H1 (cell line): ENCODE results near the gene PPFIA4. TPM values are rescaled to one million over a fixed set of nuclear protein-coding genes. Genes with fewer than 3 reads are reported as not detected.

Experiments used
- CTCF ChIA-PET: fragments of 300-600 bp; sonication (Branson Sonifier 250); formaldehyde crosslinking; loops from one replicate; lab custom pipeline; 2021; ENCODE audit not compliant: partially characterized antibody; lab: Charles Lee
- POLR2A ChIA-PET: fragments of 300-600 bp; sonication (Branson Sonifier 250); formaldehyde crosslinking; loops from one replicate; lab custom pipeline; 2021; ENCODE audit warnings: inconsistent platforms; ENCODE audit not compliant: partially characterized antibody; lab: Charles Lee
- DNase-seq, 2 experiments: peaks; one replicate each; pipeline versions ENCODE4 v3.0.0 to v3.0.0-alpha.2; 2010 to 2022; ENCODE audit warnings: low spot score in 2 of 2, low read depth in 1 of 2, mixed read lengths in 1 of 2
- FAIRE-seq: peaks from 2 replicates; lab custom pipeline; 2011; peaks lifted over from hg19 to GRCh38; lab: Jason Lieb, UNC
- H2AFZ ChIP-seq: 2 replicates; pipeline ENCODE4 v1.8.1; 2012; ENCODE audit warnings: low read length, inconsistent platforms
- H2AK5ac ChIP-seq: 2 replicates; pipeline ENCODE4 v1.6.1; 2013; ENCODE audit warnings: low read depth, low read length
- H2BK120ac ChIP-seq: replicated peaks from 2 replicates; pipeline ENCODE3; 2013; ENCODE audit warnings: low read depth, low read length, inconsistent platforms
- H2BK12ac ChIP-seq: 2 replicates; pipeline ENCODE4 v1.6.1; 2013; ENCODE audit warnings: low read depth, low read length
- H2BK15ac ChIP-seq: 2 replicates; pipeline ENCODE4 v1.6.1; 2013; ENCODE audit warnings: low read length
- H2BK20ac ChIP-seq: 2 replicates; pipeline ENCODE4 v1.6.1; 2013; ENCODE audit warnings: low read length
- H2BK5ac ChIP-seq: 2 replicates; pipeline ENCODE4 v1.6.1; 2013; ENCODE audit warnings: low read depth, low read length
- H3K14ac ChIP-seq: 2 replicates; pipeline ENCODE4 v1.6.1; 2013; ENCODE audit warnings: inconsistent platforms; ENCODE audit not compliant: insufficient read length
- H3K18ac ChIP-seq: 2 replicates; pipeline ENCODE4 v1.6.1; 2013; ENCODE audit warnings: low read length; ENCODE audit errors: extremely low read depth
- H3K23ac ChIP-seq: 2 replicates; pipeline ENCODE4 v1.6.1; 2013; ENCODE audit warnings: inconsistent platforms; ENCODE audit not compliant: insufficient read length
- H3K23me2 ChIP-seq: 2 replicates; pipeline ENCODE4 v1.6.1; 2013; ENCODE audit warnings: low read depth, low read length
- H3K27ac ChIP-seq: 2 replicates; pipeline ENCODE4 v1.6.1; 2011; ENCODE audit warnings: low read depth, low read length, inconsistent platforms
- H3K27me3 ChIP-seq, 4 experiments: replicated peaks in 1 of 4; 1 replicate in 1 of 4; 2 replicates in 3 of 4; pipeline versions ENCODE4 v1.6.1 to v1.8.1; 2011 to 2013; ENCODE audit warnings: low read length in 3 of 4, mild to moderate bottlenecking in 3 of 4, inconsistent platforms in 2 of 4, mixed read lengths in 2 of 4, moderate library complexity in 1 of 4; ENCODE audit not compliant: control insufficient read depth in 3 of 4, insufficient read depth in 3 of 4; ENCODE audit errors: extremely low read depth in 1 of 4
- H3K36me3 ChIP-seq, 4 experiments: 2 replicates each; pipeline versions ENCODE4 v1.6.1 to v1.8.1; 2011 to 2013; ENCODE audit warnings: mild to moderate bottlenecking in 4 of 4, low read length in 3 of 4, moderate library complexity in 2 of 4, control low read depth in 1 of 4, inconsistent platforms in 1 of 4; ENCODE audit not compliant: insufficient read depth in 4 of 4, control insufficient read depth in 2 of 4
- H3K4ac ChIP-seq: replicated peaks from 2 replicates; pipeline ENCODE3; 2013; ENCODE audit warnings: low read length, low read depth, mixed read lengths, inconsistent platforms; ENCODE audit not compliant: insufficient read length
- H3K4me1 ChIP-seq, 4 experiments: replicated peaks in 1 of 4; 1 replicate in 1 of 4; 2 replicates in 3 of 4; pipeline versions ENCODE4 v1.6.1 to v1.8.1; 2011 to 2013; ENCODE audit warnings: low read length in 3 of 4, inconsistent platforms in 2 of 4, mixed read lengths in 1 of 4; ENCODE audit not compliant: insufficient read depth in 4 of 4, control insufficient read depth in 3 of 4
- H3K4me2 ChIP-seq, 2 experiments: 2 replicates each; pipeline versions ENCODE4 v1.6.1 to v1.8.1; 2011 to 2013; ENCODE audit warnings: low read depth in 2 of 2, low read length in 2 of 2, control low read depth in 1 of 2, inconsistent platforms in 1 of 2, mild to moderate bottlenecking in 1 of 2; ENCODE audit not compliant: insufficient read depth in 1 of 2
- H3K4me3 ChIP-seq, 4 experiments: fragments of 200-600, 300-600 bp in 1 of 4; sonication (generic), shearing (Covaris generic), sonication (Bioruptor Twin) in 1 of 4; 2 replicates each; pipeline versions ENCODE4 v1.5.1 to v1.8.1; 2011 to 2016; ENCODE audit warnings: low read length in 4 of 4, low read depth in 3 of 4, control low read depth in 2 of 4, inconsistent platforms in 2 of 4, mild to moderate bottlenecking in 2 of 4, mixed read lengths in 1 of 4, moderate library complexity in 1 of 4; ENCODE audit not compliant: insufficient read depth in 2 of 4; ENCODE audit errors: extremely low read depth in 1 of 4
- H3K56ac ChIP-seq: replicated peaks from 2 replicates; pipeline ENCODE3; 2013; ENCODE audit warnings: low read depth, mild to moderate bottlenecking, mixed read lengths, low read length, inconsistent platforms; ENCODE audit not compliant: insufficient read length
- H3K79me1 ChIP-seq: 2 replicates; pipeline ENCODE4 v1.6.1; 2013; ENCODE audit warnings: low read depth, low read length, control low read depth
- H3K79me2 ChIP-seq, 2 experiments: 2 replicates each; pipeline versions ENCODE4 v1.6.1 to v1.8.1; 2012 to 2013; ENCODE audit warnings: low read length in 2 of 2, mild to moderate bottlenecking in 2 of 2, inconsistent platforms in 1 of 2; ENCODE audit not compliant: insufficient read depth in 2 of 2, control insufficient read depth in 1 of 2
- H3K9ac ChIP-seq, 4 experiments: replicated peaks in 1 of 4; 1 replicate in 1 of 4; 2 replicates in 3 of 4; pipeline versions ENCODE4 v1.6.1 to v1.8.1; 2011 to 2013; ENCODE audit warnings: low read depth in 3 of 4, low read length in 3 of 4, control low read depth in 2 of 4, mild to moderate bottlenecking in 2 of 4, moderate library complexity in 2 of 4, inconsistent platforms in 1 of 4; ENCODE audit errors: extremely low read depth in 1 of 4
- H3K9me3 ChIP-seq, 2 experiments: 2 replicates each; pipeline versions ENCODE4 v1.6.1 to v1.8.1; 2012 to 2013; ENCODE audit warnings: mild to moderate bottlenecking in 2 of 2, moderate library complexity in 2 of 2, control low read depth in 1 of 2, inconsistent platforms in 1 of 2, low read depth in 1 of 2, low read length in 1 of 2, mixed read lengths in 1 of 2; ENCODE audit not compliant: insufficient read depth in 2 of 2
- H4K20me1 ChIP-seq, 2 experiments: replicated peaks in 1 of 2; 2 replicates each; pipeline versions ENCODE3 to v1.8.1; 2011 to 2013; ENCODE audit warnings: inconsistent platforms in 2 of 2, low read length in 2 of 2, mild to moderate bottlenecking in 1 of 2; ENCODE audit not compliant: insufficient read depth in 2 of 2, control insufficient read depth in 1 of 2
- H4K5ac ChIP-seq: 2 replicates; pipeline ENCODE4 v1.6.1; 2013; ENCODE audit warnings: low read length, low read depth, mixed read lengths, inconsistent platforms; ENCODE audit not compliant: insufficient read length
- H4K8ac ChIP-seq: 2 replicates; pipeline ENCODE4 v1.8.0; 2013; ENCODE audit warnings: mild to moderate bottlenecking, moderate library complexity, low read length, inconsistent platforms; ENCODE audit not compliant: insufficient read depth; ENCODE audit errors: extremely low read depth
- H4K91ac ChIP-seq: replicated peaks from 2 replicates; pipeline ENCODE3; 2013; ENCODE audit warnings: low read length, mixed read lengths, inconsistent platforms; ENCODE audit not compliant: insufficient read length
- ASH2L ChIP-seq: fragments of 200-600, 300-600 bp; sonication (generic); IDR thresholded peaks from one replicate; pipeline ENCODE4 v1.7.1; 2017; ENCODE audit warnings: low read length
- BRCA1 ChIP-seq: IDR thresholded peaks from 2 replicates; pipeline ENCODE4 v1.6.1; 2012; ENCODE audit warnings: low read depth, low read length, improper control_type of control experiment
- EZH2 ChIP-seq: fragments of 200-600 bp; sonication (generic); IDR thresholded peaks from 2 replicates; pipeline ENCODE4 v1.7.1; 2012; ENCODE audit warnings: low read depth, mild to moderate bottlenecking, moderate library complexity, low read length, inconsistent platforms; ENCODE audit not compliant: severe bottlenecking
- GABPA ChIP-seq: IDR thresholded peaks from 2 replicates; pipeline ENCODE4 v1.6.1; 2011; ENCODE audit warnings: mild to moderate bottlenecking, low read length, moderate library complexity, borderline replicate concordance; ENCODE audit not compliant: insufficient read depth
- PHF8 ChIP-seq: fragments of 200-600 bp; sonication (generic); conservative IDR thresholded peaks from 2 replicates; pipeline ENCODE4 v1.7.1; 2012; ENCODE audit warnings: low read depth, mild to moderate bottlenecking, inconsistent platforms, low read length, moderate library complexity
- POLR2AphosphoS5 ChIP-seq: IDR thresholded peaks from 2 replicates; pipeline ENCODE4 v1.6.1; 2011; ENCODE audit warnings: low read depth, low read length
- RBBP5 ChIP-seq: IDR thresholded peaks from 2 replicates; pipeline ENCODE4 v1.7.1; 2012; ENCODE audit warnings: low read depth, mild to moderate bottlenecking, inconsistent platforms, low read length, moderate library complexity, borderline replicate concordance
- RFX5 ChIP-seq: IDR thresholded peaks from 2 replicates; pipeline ENCODE4 v1.6.1; 2011; ENCODE audit warnings: low read depth, low read length, improper control_type of control experiment, borderline replicate concordance
- SRF ChIP-seq: IDR thresholded peaks from 2 replicates; pipeline ENCODE4 v1.6.1; 2011; ENCODE audit warnings: mild to moderate bottlenecking, low read depth, low read length, moderate library complexity
- SUZ12 ChIP-seq: fragments of 200-600 bp; sonication (generic); IDR thresholded peaks from 2 replicates; pipeline ENCODE4 v1.6.1; 2012; ENCODE audit warnings: mild to moderate bottlenecking, inconsistent platforms, low read length, moderate library complexity, mixed read lengths
- TBP ChIP-seq: IDR thresholded peaks from 2 replicates; pipeline ENCODE4 v1.6.1; 2011; ENCODE audit warnings: low read depth, low read length, improper control_type of control experiment
- ZNF274 ChIP-seq: IDR thresholded peaks from 2 replicates; pipeline ENCODE4 v1.7.0; 2012; ENCODE audit warnings: low read length, borderline replicate concordance; ENCODE audit errors: extremely low read depth
- WGBS, 2 experiments: shearing (Covaris generic) in 1 of 2; methylation state at CpG; one replicate each; pipeline versions ENCODE4 v1.1.6 to v1.1.7; 2013 to 2015; ENCODE audit warnings: low lambda C conversion rate in 2 of 2, mixed read lengths in 2 of 2, inconsistent platforms in 1 of 2, low coverage in 1 of 2, missing lambda C conversion rate in 1 of 2; ENCODE audit not compliant: insufficient replicate concordance in 2 of 2, insufficient coverage in 1 of 2, insufficient read length in 1 of 2; ENCODE audit errors: extremely low coverage in 1 of 2, missing lambda C conversion rate in 1 of 2; 5-methylcytosine and 5-hydroxymethylcytosine counted together
- polyA plus RNA-seq, 7 experiments: library from polyadenylated mRNA; depleted of rRNA in 3 of 7; stranded (reverse) in 5 of 7; unstranded in 2 of 7; fragments of >200 nt in 5 of 7; fragments of 200-250 nt in 2 of 7; gene quantifications; 1 replicate in 5 of 7; 2 replicates in 1 of 7; 4 replicates in 1 of 7; pipeline versions ENCODE4 v1.2.1 to v1.2.3, GENCODE V29; 2011 to 2013; ENCODE audit warnings: missing spikeins in 2 of 7, mixed read lengths in 2 of 7
- total RNA-seq: library from RNA; stranded (reverse); fragmentation: NEBNext Ultra II Directional; extraction: Animal tissue kit (Norgen Biotek cat#: 25700); gene quantifications from 2 replicates; pipeline ENCODE4 v1.2.1, GENCODE V29; 2021

The PPFIA4 gene
- total and polyA plus RNA-seq, 2 of the 8 experiments (the other 6 are each of a cell fraction or from before 2014, with no cell fraction given), result 9.0 to 9.9 TPM

- no peaks in the 10 kb centered on the region for H3K79me2 ChIP-seq
- peak in 1 of 2 experiments; percentile 72 for DNase-seq
- no peaks in the 10 kb centered on the region for H3K36me3 ChIP-seq
- H3K23ac ChIP-seq, result no peak overlapping the region
- no peak overlapping the region for H3K14ac ChIP-seq
- ChIA-PET CTCF (interaction anchor here (1.3 to 16.4 kb wide), 7 partner anchors 9 to 401 kb away, joined by 4 to 275 read pairs (median 24); partner anchors contain the start of genes ADORA1 and MYOG), POLR2A (interaction anchor here (0.9 to 1.6 kb wide), 3 partner anchors 9 to 15 kb away, joined by 3 to 4 read pairs (median 3); partner anchors contain the start of gene MYOG)
- 49% methylated on average over 25 of the region's 30 CpGs; no CpG with 5 or more reads in 1 of the 2 experiments for WGBS, 2 experiments
- peaks cover 0 to 5% of the 10 kb centered on the region in 2 experiments for H4K20me1 ChIP-seq
- no peaks in the 10 kb centered on the region; the same call in 1 of the 2 replicates for H3K79me1 ChIP-seq
- no peak overlapping the region for H3K9ac ChIP-seq
- no peak overlapping the region; the same call in 1 of the 2 replicates for H2AFZ ChIP-seq
- peak overlapping the region; percentile 26 to 59 (median 29); a peak in 7 of 8 replicates for H3K4me3 ChIP-seq
- no peak for FAIRE-seq
- H3K4me1 ChIP-seq, result peaks cover 0 to 10% (median 5%) of the 10 kb centered on the region in 4 experiments; a peak in 5 of 7 replicates
- H4K5ac ChIP-seq, result no peak overlapping the region
- H3K4ac ChIP-seq, result no peak overlapping the region
- no peak overlapping the region for H3K27ac ChIP-seq
- H3K56ac ChIP-seq, result no peak overlapping the region
- H2BK5ac ChIP-seq, result peak overlapping the region; percentile 68; the same call in 1 of the 2 replicates
- H3K27me3 ChIP-seq, result peaks cover 3 to 32% (median 31%) of the 10 kb centered on the region in 4 experiments
- H2AK5ac ChIP-seq, result no peak overlapping the region
- H2BK15ac ChIP-seq, result peak overlapping the region; percentile 65; the same call in 1 of the 2 replicates
- peak overlapping the region; percentile 86; the same call in 1 of the 2 replicates for H3K18ac ChIP-seq
- H2BK120ac ChIP-seq, result no peak overlapping the region
- no peaks in the 10 kb centered on the region for H3K9me3 ChIP-seq
- H4K8ac ChIP-seq, result peak overlapping the region; percentile 51
- H2BK12ac ChIP-seq, result peak overlapping the region; percentile 77; the same call in 1 of the 2 replicates
- H2BK20ac ChIP-seq, result 0 out of 2 replicates have a peak overlapping the region, but pooled peaks have one; percentile 21
- H3K4me2 ChIP-seq, result peak overlapping the region; percentile 75 to 86
- peaks cover 6% of the 10 kb centered on the region; the same call in 1 of the 2 replicates for H3K23me2 ChIP-seq
- peak overlapping the region; percentile 40 for H4K91ac ChIP-seq
- TF ChIP-seq SUZ12 (peak; percentile 51; the same call in 1 of the 2 replicates), RBBP5 (no peak), GABPA (0 out of 2 replicates have a peak, but pooled peaks have one; percentile 55), POLR2AphosphoS5 (no peak), PHF8 (no peak), SRF (no peak), BRCA1 (no peak), RFX5 (no peak), EZH2 (peak; percentile 57), TBP (no peak), ZNF274 (no peak), ASH2L (no peak)
Measured at GRCh38 chr1:203076031-203076511, 49.8 kb downstream of the PPFIA4 start.
